MCF 10A (cell line): ENCODE measurements around the gene ERG. TPM values are rescaled to one million over a fixed set of nuclear protein-coding genes. Genes with fewer than 3 reads are reported as not detected.

Experiments used
- BruUV-seq: library from RNA; stranded (reverse); fragments of 400-500 nt; replicated peaks from 2 replicates; lab custom pipeline; 2021; lab: Mats Ljungman, UMichigan
- CTCF ChIA-PET: fragments of 300-600 bp; sonication (Branson Sonifier 250); formaldehyde crosslinking; extraction: SDS; loops from one replicate; lab custom pipeline; 2021; ENCODE audit warnings: antibody characterized with exemption, inconsistent platforms; lab: Yijun Ruan, JAX
- POLR2A ChIA-PET: fragments of 300-600, 350-650 bp; sonication (Branson Sonifier 250); formaldehyde crosslinking; extraction: SDS; loops from one replicate; lab custom pipeline; 2020; ENCODE audit warnings: antibody characterized with exemption, inconsistent platforms; lab: Yijun Ruan, JAX
- DNase-seq: peaks from one replicate; pipeline ENCODE4 v3.0.0-alpha.2; 2018; ENCODE audit not compliant: unreplicated experiment
- H3K27ac Mint-ChIP-seq: one replicate; pipeline ENCODE4 v1.8.0; 2022; ENCODE audit warnings: mild to moderate bottlenecking, low read depth, mixed read lengths; ENCODE audit not compliant: unreplicated experiment
- H3K27me3 Mint-ChIP-seq: one replicate; pipeline ENCODE4 v1.8.0; 2022; ENCODE audit warnings: mixed read lengths; ENCODE audit not compliant: insufficient read depth, unreplicated experiment
- H3K36me3 Mint-ChIP-seq: one replicate; pipeline ENCODE4 v1.8.0; 2022; ENCODE audit warnings: mild to moderate bottlenecking, moderate library complexity, mixed read lengths; ENCODE audit not compliant: insufficient read depth, unreplicated experiment
- H3K4me1 Mint-ChIP-seq: one replicate; pipeline ENCODE4 v1.8.0; 2022; ENCODE audit warnings: mixed read lengths; ENCODE audit not compliant: insufficient read depth, unreplicated experiment
- H3K4me3 Mint-ChIP-seq: one replicate; pipeline ENCODE4 v1.8.0; 2022; ENCODE audit warnings: mild to moderate bottlenecking, moderate library complexity, mixed read lengths; ENCODE audit not compliant: unreplicated experiment
- H3K9me3 Mint-ChIP-seq: one replicate; pipeline ENCODE4 v1.8.0; 2022; ENCODE audit warnings: mixed read lengths; ENCODE audit not compliant: unreplicated experiment
- CTCF ChIP-seq: fragments of 200-600 bp; IDR thresholded peaks from one replicate; pipeline ENCODE4 v1.8.0; 2022; ENCODE audit warnings: antibody characterized with exemption, mild to moderate bottlenecking; ENCODE audit not compliant: unreplicated experiment
- intact Hi-C: fragments of 100-400 bp; cut with micrococcal nuclease; formaldehyde crosslinking; loops from 2 replicates; pipeline ENCODE4 v1.14.1; 2022
- total RNA-seq: library from RNA; stranded (reverse); gene quantifications from 2 replicates; pipeline ENCODE4 v1.2.3, GENCODE V29; 2022

ERG gene
- total RNA-seq, 1 experiment from 2014 or later: not detected

- Mint-ChIP-seq H3K27me3 (no peaks in the 10 kb centered on the region), H3K27ac (peak overlapping the region; percentile 47), H3K4me3 (peak overlapping the region; percentile 29), H3K9me3 (no peaks in the 10 kb centered on the region), H3K36me3 (no peaks in the 10 kb centered on the region), H3K4me1 (peaks cover 27% of the 10 kb centered on the region)
- no TSS peak for BruUV-seq
- POLR2A ChIA-PET: interaction anchor here (0.5 to 1.3 kb wide), 5 partner anchors 10 to 695 kb away, joined by 3 to 7 read pairs (median 4); no protein-coding TSS in a partner anchor
- CTCF ChIA-PET: no interaction called here
- DNase-seq: peak; percentile 66
- TF ChIP-seq CTCF: no peak
- intact Hi-C loops: loop anchor here (10.0 kb wide), 1 partner anchor 104 kb away; no protein-coding TSS in a partner anchor
These were observed 9.5 kb downstream of the ERG start for GRCh38 chr21:38488640-38489270.

- CTCF ChIA-PET: no interaction called here
- Mint-ChIP-seq H3K4me3 (no peak overlapping the region), H3K36me3 (no peaks in the 10 kb centered on the region), H3K27me3 (no peaks in the 10 kb centered on the region), H3K4me1 (peaks cover 27% of the 10 kb centered on the region), H3K27ac (peak overlapping the region; percentile 47), H3K9me3 (no peaks in the 10 kb centered on the region)
- POLR2A ChIA-PET: interaction anchor here (0.5 to 1.3 kb wide), 6 partner anchors 10 to 696 kb away, joined by 3 to 7 read pairs (median 4); no protein-coding TSS in a partner anchor
- BruUV-seq: no TSS peak
- DNase-seq: no peak
- no peak for TF ChIP-seq CTCF
- intact Hi-C loops: loop anchor here (10.0 kb wide), 1 partner anchor 103 kb away; no protein-coding TSS in a partner anchor
These were observed 10.2 kb downstream of the ERG start for GRCh38 chr21:38487901-38488639.

- ChIA-PET POLR2A (interaction anchor here (0.8 to 1.4 kb wide), 5 partner anchors 9 to 770 kb away, joined by 3 to 5 read pairs (median 3); no protein-coding TSS in a partner anchor), CTCF (no interaction called here)
- no peak for DNase-seq
- H3K9me3 Mint-ChIP-seq: no peaks in the 10 kb centered on the region
- intact Hi-C loops: loop anchor here (10.0 kb wide), 1 partner anchor 102 kb away; no protein-coding TSS in a partner anchor
- TF ChIP-seq CTCF: no peak
- peak overlapping the region; percentile 89 for H3K27ac Mint-ChIP-seq
- H3K4me3 Mint-ChIP-seq: no peak overlapping the region
- no peaks in the 10 kb centered on the region for H3K27me3 Mint-ChIP-seq
- H3K4me1 Mint-ChIP-seq: peaks cover 27% of the 10 kb centered on the region
- BruUV-seq: no TSS peak
- no peaks in the 10 kb centered on the region for H3K36me3 Mint-ChIP-seq
These were observed 11.6 kb downstream of the ERG start for GRCh38 chr21:38486706-38487105.

GRCh38 chr21:38486221-38486620 is 12.1 kb downstream of the ERG start:
- CTCF ChIA-PET: interaction anchor here (0.6 kb wide), 1 partner anchor 599 kb away, joined by 4 read pairs; no protein-coding TSS in a partner anchor
- H3K36me3 Mint-ChIP-seq: no peaks in the 10 kb centered on the region
- POLR2A ChIA-PET: interaction anchor here (0.8 to 1.4 kb wide), 5 partner anchors 9 to 770 kb away, joined by 3 to 5 read pairs (median 3); no protein-coding TSS in a partner anchor
- no peaks in the 10 kb centered on the region for H3K9me3 Mint-ChIP-seq
- intact Hi-C loops: loop anchor here (10.0 kb wide), 1 partner anchor 101 kb away; no protein-coding TSS in a partner anchor
- H3K27me3 Mint-ChIP-seq: no peaks in the 10 kb centered on the region
- H3K4me1 Mint-ChIP-seq: peaks cover 27% of the 10 kb centered on the region
- DNase-seq: peak; percentile 65
- TF ChIP-seq CTCF: no peak
- BruUV-seq: no TSS peak
- H3K27ac Mint-ChIP-seq: peak overlapping the region; percentile 89
- no peak overlapping the region for H3K4me3 Mint-ChIP-seq
